ENCODE results near the gene UBQLN4.
A peak's percentile ranks its signal among the peaks of the same experiment; 100 is the strongest.

The UBQLN4 gene

DNA sequence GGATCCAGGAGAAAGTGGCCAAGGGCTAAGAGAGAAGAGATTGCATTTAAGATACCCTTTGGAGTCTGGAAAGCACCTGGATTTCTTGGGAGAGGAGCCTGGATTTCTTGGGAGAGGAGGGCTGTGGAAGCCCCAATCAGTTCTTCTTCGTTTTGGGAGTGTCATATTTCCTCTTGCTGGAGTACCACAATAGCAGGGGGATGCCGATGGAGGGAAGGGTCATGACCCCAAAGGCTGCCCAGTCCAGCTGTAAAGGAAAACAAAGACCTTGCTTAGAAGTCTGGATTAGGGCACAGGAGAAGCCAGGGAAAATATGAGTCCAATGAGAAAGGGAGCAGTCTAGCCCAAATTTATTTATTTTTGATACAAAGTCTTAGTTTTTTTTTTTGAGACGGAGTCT is 44.2 kb downstream of the UBQLN4 start:
- no peak for DNase-seq

DNA sequence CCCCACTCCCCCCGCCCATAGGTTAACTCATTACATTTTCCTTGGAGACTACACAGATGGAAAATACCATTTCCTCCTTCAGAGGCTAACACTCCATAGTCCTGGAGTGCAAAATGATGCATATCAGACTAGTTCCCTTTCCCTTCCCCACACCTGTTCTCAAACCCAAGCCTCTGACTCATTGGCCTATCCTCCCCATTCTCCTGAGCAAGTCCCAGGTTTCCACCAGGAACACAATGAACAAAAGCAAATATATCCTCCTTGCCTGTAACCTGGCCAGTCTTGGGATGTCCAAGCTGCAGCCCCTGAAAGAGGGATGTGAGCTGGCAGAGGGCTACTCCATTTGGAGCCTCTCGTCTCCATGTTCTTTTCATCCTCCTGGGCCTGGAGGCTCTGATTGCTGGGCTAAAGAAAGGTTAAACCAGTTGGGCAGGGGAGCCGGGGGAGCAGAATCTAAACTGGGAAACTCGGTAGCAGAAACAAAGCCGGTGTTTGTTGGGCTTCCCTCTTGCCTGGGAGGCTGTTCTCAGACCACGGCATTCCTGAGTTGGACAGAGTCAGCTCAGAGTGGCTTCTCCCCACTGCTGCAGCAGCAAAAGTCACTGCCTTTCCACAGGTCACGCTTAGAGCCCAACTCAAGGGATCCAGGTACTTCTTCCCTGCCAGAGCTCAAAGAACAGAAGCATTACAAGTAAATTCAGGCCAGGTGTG is 46.8 kb downstream of the UBQLN4 start:
- no peak for DNase-seq

DNA sequence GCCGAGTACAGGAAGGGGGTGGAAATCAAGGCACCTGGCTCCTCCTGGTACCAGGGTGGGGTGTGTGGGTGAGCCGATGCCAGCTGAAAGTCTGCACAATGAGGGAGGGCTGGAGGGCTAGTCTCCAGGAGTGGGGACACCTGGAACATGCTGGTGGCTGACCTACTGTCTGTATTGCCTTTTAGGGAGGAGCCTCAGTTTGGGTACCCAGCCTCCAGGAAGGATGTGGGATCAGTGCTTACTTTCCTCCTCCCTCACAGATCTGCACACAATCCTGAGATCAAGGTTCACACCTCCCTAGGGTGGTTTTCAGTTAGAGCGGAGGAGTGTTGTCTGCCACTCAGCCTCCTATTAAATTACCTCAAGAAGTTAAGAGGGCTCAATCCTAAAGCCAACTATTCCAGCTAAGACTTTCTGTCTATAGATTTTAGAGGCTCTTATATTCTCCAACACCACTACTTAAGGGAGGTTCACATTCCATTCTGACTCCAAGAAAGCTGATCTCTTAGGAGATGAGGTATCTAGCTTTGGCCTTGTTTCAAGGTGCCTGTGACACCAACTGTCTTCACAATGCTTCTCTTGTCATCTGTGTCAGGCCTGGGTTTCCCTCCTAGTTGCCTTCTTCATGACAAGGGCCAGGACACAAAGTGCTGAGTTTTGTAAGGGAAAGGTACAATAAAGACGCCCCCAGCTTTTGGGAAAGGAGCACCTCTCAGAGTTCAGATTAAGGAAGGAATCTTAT is 48.6 kb downstream of the UBQLN4 start:
- DNase-seq = no peak

DNA sequence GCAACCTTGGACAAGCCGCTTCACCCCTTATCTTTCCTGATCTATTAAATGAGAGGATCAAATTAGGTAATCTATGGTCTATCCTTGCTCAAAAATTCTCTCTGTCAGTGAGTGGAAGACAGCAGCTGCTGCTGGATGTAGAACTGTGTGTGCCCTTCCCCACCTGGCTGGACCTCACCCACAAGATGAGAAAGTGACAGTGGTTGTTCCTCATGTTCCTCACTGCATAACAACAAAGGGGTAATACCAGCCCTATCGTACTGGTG is 49.7 kb downstream of the UBQLN4 start:
- no peak for DNase-seq

DNA sequence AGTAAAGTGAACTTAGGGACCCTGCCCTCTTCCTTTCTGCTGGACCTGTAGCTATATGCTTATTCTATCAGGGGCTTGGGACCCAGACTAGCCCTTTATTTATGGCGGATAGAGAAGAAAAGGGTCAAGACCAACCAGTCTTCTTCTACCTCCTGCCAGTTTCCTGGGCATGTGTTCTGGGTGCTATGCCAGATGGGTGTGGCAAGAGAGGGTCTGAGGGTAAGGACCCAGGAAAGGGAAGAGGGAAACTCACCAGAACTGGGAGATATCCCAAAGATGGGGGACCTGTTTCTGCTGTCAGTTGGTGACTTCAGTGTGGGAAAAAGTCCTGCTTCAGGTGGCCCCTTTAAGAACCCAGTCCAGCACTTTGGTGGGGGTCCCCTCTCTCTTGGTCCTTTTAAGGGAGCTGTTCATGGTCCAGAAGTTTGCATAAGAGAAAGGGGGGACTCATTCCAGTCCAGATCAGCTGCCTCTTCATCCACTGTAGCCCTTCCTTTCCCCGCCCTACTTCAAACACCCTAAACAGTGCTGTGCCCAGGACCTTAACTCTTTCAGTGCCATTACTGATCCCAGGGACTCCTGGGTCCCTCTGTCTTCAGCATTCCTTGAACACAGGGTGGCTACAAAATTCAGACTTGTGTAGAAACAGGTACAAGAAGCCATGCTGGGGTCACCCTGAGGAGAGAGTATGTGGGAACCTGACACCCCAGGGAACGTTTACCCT is 51.2 kb downstream of the UBQLN4 start:
- DNase-seq = no peak

- DNase-seq = peak; percentile 50
Observed at GRCh38 chr1:156001662-156002171, 51.9 kb downstream of the UBQLN4 start.

GRCh38 chr1:156001021-156001661 is 52.5 kb downstream of the UBQLN4 start:
- no peak for DNase-seq

GRCh38 chr1:155999964-156000363 is 53.6 kb downstream of the UBQLN4 start:
- DNase-seq = no peak

DNA sequence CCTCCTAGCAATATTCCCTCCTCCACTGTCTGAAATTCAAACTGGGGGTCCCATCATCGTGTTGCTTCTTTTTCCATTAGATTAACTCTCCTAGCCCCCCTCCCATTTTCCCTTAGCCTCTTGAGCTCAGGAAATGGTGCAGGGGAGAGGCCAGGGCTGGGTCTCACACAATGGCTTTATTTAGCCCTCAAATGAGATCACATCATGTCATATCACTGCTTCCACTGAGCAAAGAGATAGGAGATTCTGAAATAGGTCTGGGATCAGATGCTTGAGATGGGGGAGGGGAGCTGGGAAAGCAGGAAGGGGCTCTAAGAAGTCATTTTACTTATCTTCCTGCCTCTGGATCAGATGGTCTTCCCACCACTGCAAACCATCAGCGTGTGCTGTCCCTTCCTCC is 57.4 kb downstream of the UBQLN4 start:
- DNase-seq = no peak

- DNase-seq = no peak
Observed at GRCh38 chr1:155993595-155993994, 60.0 kb downstream of the UBQLN4 start.

DNA sequence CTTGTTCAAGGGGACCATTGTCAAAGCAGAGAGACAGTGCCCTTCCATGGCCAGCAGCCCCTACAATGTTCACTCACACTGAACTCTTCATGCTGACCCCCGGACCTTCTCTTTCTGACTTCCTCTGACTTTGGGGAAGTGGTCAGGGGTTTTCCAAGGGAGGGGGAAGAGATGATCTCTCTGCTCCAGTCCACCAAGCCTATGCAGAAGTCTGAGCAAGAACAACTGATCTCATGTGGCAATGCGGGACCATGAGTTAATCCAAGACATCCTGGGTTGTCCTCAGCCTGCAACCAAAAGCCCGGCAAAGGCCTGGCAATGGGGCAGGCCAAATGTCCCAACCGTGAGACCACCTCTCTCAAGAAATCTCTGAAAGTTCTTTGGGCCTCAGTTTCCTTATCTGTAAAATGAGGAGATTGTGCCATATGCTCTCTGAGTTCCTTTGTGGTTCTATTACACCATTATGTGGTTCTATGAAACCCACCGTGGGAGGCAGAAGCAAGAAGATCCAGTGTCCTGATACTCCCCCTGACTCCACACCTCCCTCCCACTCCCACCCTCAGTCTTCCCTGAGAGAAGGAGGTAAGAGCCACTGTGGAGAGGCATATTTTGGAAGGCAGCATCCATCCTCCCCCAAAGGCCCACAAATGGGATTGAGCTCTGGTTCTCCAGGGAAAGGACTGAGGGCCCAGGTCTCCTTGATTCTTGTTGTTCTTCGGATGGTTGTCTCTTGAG is 63.4 kb downstream of the UBQLN4 start:
- peak; percentile 94 for DNase-seq

DNA sequence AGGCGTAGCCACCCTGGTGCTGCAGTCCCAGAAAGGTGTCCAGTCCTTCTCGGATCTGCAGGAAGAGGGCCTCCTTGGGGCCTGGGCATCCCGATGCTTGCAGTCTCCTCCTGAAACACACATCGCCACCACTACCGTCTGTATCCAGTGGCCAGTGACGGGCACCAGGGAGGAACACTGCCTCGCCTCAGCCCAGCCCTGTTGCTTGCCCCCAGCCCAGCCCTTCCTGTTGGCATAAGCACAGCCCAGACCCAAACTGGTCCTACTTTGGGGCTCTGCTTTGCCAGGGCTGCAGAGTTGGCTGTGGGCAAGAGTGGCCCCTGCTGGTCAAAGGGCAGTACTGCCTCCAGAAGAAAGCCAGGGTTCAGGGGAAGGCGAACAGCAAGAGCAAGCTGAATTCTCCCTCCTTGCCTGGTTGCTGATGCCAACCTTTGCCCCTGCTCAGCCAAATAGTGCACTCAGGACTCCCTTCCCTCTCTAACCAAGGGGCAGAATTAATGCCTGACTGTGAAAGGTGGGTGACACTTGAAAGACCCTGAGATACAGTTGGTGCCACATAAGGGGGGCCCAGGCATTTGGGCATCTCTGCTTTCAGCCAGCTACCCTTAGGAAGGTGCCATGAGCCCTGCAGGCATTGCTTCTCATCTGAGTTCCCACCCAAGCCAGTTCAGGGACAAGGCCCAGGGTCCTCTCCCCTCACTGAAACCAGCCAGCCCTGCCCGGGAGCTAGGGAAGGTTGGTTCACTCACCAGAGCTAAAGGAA is 64.2 kb downstream of the UBQLN4 start:
- peak; percentile 73 for DNase-seq
